Left lung (tissue), 10 donors: ENCODE measurements around the gene PLEKHM2. TPM values are rescaled to one million over a fixed set of nuclear protein-coding genes. Genes with fewer than 3 reads are reported as not detected.

Experiments used
- ATAC-seq: fragments of 200-7000 bp; cut with Tn5 transposase; one replicate; pipeline ENCODE4 v1.9.1; 2020; ENCODE audit warnings: moderate library complexity
- DNase-seq, 4 donors: peaks; one replicate each; pipeline ENCODE4 v3.0.0-alpha.2; 2013 to 2020
- H3K27ac ChIP-seq, 2 donors: fragments of 200-600 bp; sonication (generic) in 1 of 2; one replicate each; pipeline versions ENCODE4 v1.5.0 to v1.8.0; 2020 to 2021
- H3K27me3 ChIP-seq, 2 donors: fragments of 200-600 bp; sonication (generic) in 1 of 2; one replicate each; pipeline versions ENCODE4 v1.5.0 to v1.8.0; 2020 to 2021
- H3K36me3 ChIP-seq, 2 donors: fragments of 200-600 bp; sonication (generic) in 1 of 2; one replicate each; pipeline versions ENCODE4 v1.5.0 to v1.8.0; 2020 to 2021
- H3K4me1 ChIP-seq, 2 donors: fragments of 200-600 bp; one replicate each; pipeline ENCODE4 v1.8.0; 2021
- H3K4me3 ChIP-seq, 2 donors: fragments of 200-600 bp; sonication (generic) in 1 of 2; one replicate each; pipeline versions ENCODE4 v1.5.0 to v1.8.0; 2020 to 2021; ENCODE audit warnings: mild to moderate bottlenecking in 1 of 2
- H3K9me3 ChIP-seq, 2 donors: fragments of 200-600 bp; sonication (generic) in 1 of 2; one replicate each; pipeline versions ENCODE4 v1.5.0 to v1.8.0; 2020 to 2021
- intact Hi-C, 2 donors: fragments of 100-400 bp; cut with DNase I; formaldehyde crosslinking; loops; one replicate each; pipeline versions ENCODE4 v1.11.2 to v1.14.2; 2022
- polyA plus RNA-seq, 6 donors: library from polyadenylated mRNA; unstranded; fragments of 120-200 nt; gene quantifications; one replicate each; pipeline ENCODE4 v1.2.1, GENCODE V29; 2013; ENCODE audit not compliant: insufficient read length in 6 of 6
- total RNA-seq, 2 donors: library from RNA; stranded (reverse); fragmentation: NEBNext Ultra II Directional; extraction: Animal tissue kit (Norgen Biotek cat#: 25700); gene quantifications; one replicate each; pipeline ENCODE4 v1.2.1, GENCODE V29; 2021
- TF ChIP-seq, protein P1 (sequence below), 2 donors: fragments of 200-600 bp; sonication (generic) in 1 of 2; IDR thresholded peaks; one replicate each; pipeline versions ENCODE4 v1.5.0 to v1.8.0; 2021; ENCODE audit warnings: antibody characterized with exemption in 2 of 2
- donor health status: DM: no; HTN: yes; CAD: no.
- donor health status: DM: no; HTN: no; CAD: no.

Gene PLEKHM2
- total and polyA plus RNA-seq, 8 donors: 51.5 to 86.8 (median 60.1) TPM

DNA sequence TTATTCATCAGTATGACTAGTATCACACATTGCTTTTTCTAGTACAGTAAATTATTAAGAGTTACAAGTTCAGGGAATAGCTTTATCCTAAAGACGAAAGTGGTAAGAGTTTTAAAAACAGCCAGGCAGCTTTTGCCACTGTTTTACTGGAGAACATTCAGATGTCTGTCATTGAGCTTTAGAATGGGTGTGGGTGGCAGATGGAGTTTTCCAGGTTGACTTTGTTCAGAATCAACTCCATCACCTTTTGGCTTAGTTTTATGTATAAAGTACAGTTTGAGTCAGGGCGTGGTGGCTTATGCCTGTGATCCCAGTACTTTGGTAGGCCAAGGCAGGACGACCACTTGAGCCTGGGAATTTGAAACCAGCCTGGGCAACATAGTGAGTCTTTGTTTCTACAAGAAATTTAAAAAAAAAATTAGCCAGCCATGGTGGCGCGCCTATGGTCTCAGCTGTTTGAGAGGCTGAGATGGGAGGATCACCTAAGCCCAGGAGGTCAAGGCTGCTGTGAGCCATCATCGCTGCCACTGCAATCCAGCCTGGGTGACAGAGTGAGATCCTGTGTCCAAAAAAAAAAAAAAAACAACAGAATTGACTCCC lies 29.9 kb upstream of the PLEKHM2 start:
- TF ChIP-seq, protein P1, sequence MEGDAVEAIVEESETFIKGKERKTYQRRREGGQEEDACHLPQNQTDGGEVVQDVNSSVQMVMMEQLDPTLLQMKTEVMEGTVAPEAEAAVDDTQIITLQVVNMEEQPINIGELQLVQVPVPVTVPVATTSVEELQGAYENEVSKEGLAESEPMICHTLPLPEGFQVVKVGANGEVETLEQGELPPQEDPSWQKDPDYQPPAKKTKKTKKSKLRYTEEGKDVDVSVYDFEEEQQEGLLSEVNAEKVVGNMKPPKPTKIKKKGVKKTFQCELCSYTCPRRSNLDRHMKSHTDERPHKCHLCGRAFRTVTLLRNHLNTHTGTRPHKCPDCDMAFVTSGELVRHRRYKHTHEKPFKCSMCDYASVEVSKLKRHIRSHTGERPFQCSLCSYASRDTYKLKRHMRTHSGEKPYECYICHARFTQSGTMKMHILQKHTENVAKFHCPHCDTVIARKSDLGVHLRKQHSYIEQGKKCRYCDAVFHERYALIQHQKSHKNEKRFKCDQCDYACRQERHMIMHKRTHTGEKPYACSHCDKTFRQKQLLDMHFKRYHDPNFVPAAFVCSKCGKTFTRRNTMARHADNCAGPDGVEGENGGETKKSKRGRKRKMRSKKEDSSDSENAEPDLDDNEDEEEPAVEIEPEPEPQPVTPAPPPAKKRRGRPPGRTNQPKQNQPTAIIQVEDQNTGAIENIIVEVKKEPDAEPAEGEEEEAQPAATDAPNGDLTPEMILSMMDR (IDR thresholded peaks at IDR 0.05): no peak
- peaks cover 0 to 89% of the 10 kb centered on the region in 2 donors for H3K36me3 ChIP-seq
- H3K27me3 ChIP-seq: no peaks in the 10 kb centered on the region
- no peak for ATAC-seq
- H3K4me1 ChIP-seq: peaks cover 0 to 8% of the 10 kb centered on the region in 2 donors
- DNase-seq: no peak
- H3K4me3 ChIP-seq: no peak overlapping the region
- intact Hi-C loops: no loop called here
- no peak overlapping the region for H3K27ac ChIP-seq
- no peaks in the 10 kb centered on the region for H3K9me3 ChIP-seq

- peaks cover 0 to 90% of the 10 kb centered on the region in 2 donors for H3K36me3 ChIP-seq
Measured at GRCh38 chr1:15656464-15656863, 27.7 kb upstream of the PLEKHM2 start.

DNA sequence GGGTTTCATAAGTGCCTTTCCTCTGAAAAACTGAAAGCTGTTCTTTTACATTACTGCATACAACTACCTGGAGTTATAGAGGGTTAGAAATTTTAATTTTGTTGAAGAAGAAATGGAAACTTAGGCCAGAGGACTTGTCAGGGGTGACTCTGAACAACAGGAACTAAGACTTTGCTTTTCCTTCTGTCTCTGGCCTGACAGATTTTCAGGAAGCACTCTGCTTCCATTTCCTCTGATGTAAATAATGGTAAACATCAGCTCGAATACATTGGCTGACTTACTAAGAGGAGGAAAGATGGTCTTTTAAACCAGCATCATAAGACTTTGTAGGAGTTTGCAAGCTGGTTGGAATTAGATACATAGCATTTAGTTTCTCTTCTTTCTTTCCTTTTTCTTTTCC lies 27.1 kb upstream of the PLEKHM2 start:
- intact Hi-C loops: no loop called here

More at GRCh38 chr1:15656464-15656863, 27.7 kb upstream of the PLEKHM2 start:
- H3K4me1 ChIP-seq: peaks cover 0 to 8% of the 10 kb centered on the region in 2 donors
- ATAC-seq: no peak
- H3K27ac ChIP-seq: peak overlapping the region; percentile 16 to 20
- intact Hi-C loops: no loop called here
- no peaks in the 10 kb centered on the region for H3K27me3 ChIP-seq
- no peaks in the 10 kb centered on the region for H3K9me3 ChIP-seq
- DNase-seq: no peak
- no peak overlapping the region for H3K4me3 ChIP-seq
- TF ChIP-seq, protein P1 (IDR thresholded peaks at IDR 0.05): no peak

GRCh38 chr1:15660151-15660550 lies 24.0 kb upstream of the PLEKHM2 start:
- no peak for DNase-seq
- TF ChIP-seq, protein P1 (IDR thresholded peaks at IDR 0.05): no peak
- peaks cover 0 to 67% of the 10 kb centered on the region in 2 donors for H3K36me3 ChIP-seq

More for the DNA sequence above, 27.1 kb upstream of the PLEKHM2 start:
- H3K27ac ChIP-seq: peak overlapping the region; percentile 16 to 20
- H3K4me3 ChIP-seq: no peak overlapping the region
- TF ChIP-seq, protein P1 (IDR thresholded peaks at IDR 0.05): no peak
- peaks cover 0 to 8% of the 10 kb centered on the region in 2 donors for H3K4me1 ChIP-seq
- H3K27me3 ChIP-seq: no peaks in the 10 kb centered on the region
- H3K36me3 ChIP-seq: peaks cover 0 to 90% of the 10 kb centered on the region in 2 donors
- DNase-seq (no peak), ATAC-seq (no peak)
- H3K9me3 ChIP-seq: no peaks in the 10 kb centered on the region

GRCh38 chr1:15662477-15662876 lies 21.6 kb upstream of the PLEKHM2 start:
- H3K36me3 ChIP-seq: peaks cover 0 to 47% of the 10 kb centered on the region in 2 donors
- DNase-seq: no peak
- intact Hi-C loops: no loop called here
- H3K27ac ChIP-seq: no peak overlapping the region
- TF ChIP-seq, protein P1 (IDR thresholded peaks at IDR 0.05): no peak
- ATAC-seq: no peak
- no peaks in the 10 kb centered on the region for H3K9me3 ChIP-seq
- H3K4me1 ChIP-seq: no peaks in the 10 kb centered on the region
- no peak overlapping the region for H3K4me3 ChIP-seq
- no peaks in the 10 kb centered on the region for H3K27me3 ChIP-seq

More at GRCh38 chr1:15660151-15660550, 24.0 kb upstream of the PLEKHM2 start:
- no peaks in the 10 kb centered on the region for H3K9me3 ChIP-seq
- H3K27me3 ChIP-seq: no peaks in the 10 kb centered on the region
- H3K27ac ChIP-seq: no peak overlapping the region
- intact Hi-C loops: no loop called here
- no peak for ATAC-seq
- no peak overlapping the region for H3K4me3 ChIP-seq
- peaks cover 0 to 8% of the 10 kb centered on the region in 2 donors for H3K4me1 ChIP-seq
